Measurements from ENCODE around the gene NCBP1.

Gene NCBP1

DNA sequence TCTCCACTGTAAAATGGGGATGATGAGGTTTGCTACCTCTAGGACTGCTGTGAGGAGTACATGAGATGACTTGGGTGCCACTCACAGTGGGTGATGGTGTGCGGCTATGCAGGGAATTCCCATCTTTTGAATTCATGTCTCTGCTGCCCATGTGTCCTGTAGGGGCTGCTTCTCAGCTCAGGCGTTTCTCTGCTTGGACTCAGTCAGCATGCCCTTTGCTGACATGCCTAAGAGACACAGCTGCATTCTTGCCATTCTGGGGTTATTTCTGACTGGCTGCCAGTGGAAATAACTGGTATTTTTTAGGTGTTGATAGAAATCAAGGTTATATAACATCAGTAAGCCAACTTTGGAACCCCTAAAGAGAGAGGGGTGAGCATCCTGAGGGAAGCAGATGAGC is 87.8 kb downstream of the NCBP1 start:
- no peak for DNase-seq

DNA sequence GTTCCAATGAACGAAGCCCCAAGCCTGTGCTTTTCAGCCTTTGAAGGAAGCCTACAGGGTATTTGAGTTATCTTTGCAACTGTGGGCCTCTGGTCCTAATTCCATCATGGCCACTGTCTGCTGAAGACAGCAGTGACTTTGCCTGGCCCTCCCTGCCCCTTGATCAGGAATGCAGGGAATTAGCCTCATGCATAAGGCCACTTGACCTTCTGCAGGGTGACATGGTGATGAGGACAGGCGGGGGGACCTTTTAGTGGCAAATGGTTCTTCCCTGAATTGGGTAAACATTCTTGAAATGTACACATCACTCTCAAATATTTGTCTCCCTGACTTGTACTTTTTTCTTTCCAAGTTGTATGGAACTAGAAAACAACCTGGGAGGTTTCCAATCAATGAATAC is 88.7 kb downstream of the NCBP1 start:
- DNase-seq: no peak

Data from NCI-H2227 treated with DMSO at 0.1 percent for 48 hours (cell line).